Measurements from ENCODE around the gene HES6.

Gene HES6

DNA sequence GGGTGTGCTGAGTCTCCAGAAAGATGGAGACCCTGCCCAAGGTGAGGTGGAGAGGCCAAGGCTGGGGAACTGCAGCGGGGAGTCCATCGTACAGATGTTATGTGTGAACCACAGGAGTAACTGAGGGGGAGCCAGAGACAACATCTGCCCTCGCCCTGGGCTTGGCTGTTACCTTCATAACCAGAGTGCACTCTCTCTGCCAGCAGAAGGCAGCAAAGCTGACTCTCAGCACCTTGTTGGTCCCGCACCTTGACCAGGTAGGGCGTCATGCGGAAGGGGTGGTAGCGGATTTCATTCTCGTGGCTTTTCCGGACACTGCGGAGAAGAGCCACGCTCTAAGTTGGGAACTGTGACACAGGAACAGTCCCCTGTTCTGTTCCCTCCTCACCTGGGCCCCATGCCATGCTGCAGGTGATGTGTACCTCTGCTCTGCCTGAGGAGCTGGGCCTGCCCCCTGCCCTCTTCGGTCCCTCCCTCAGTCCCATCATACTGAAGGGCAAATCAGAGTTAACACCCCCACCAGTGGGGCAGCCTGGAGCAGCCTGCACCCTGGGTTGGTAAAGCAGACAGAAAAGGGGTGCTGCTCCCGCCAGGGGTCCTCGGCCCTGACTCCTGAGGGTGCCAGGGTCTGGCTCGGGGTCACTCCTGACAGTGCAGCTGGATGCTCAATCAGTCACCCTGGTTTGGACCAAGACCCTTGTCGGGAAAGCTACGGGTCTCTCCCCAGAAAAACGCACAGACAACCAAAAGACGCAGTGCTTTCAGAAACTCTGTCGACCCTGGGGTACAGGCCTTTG lies 28.2 kb upstream of the HES6 start:
- H3K27me3 ChIP-seq (ENCODE audit: insufficient read depth, poor library complexity, severe bottlenecking): no peaks in the 10 kb centered on the region
- H3K4me3 ChIP-seq (ENCODE audit: severe bottlenecking): no peak overlapping the region
- H3K9me3 ChIP-seq (ENCODE audit: severe bottlenecking): no peaks in the 10 kb centered on the region
- no peak for DNase-seq (ENCODE audit: low spot score)
- TF ChIP-seq, protein P1, sequence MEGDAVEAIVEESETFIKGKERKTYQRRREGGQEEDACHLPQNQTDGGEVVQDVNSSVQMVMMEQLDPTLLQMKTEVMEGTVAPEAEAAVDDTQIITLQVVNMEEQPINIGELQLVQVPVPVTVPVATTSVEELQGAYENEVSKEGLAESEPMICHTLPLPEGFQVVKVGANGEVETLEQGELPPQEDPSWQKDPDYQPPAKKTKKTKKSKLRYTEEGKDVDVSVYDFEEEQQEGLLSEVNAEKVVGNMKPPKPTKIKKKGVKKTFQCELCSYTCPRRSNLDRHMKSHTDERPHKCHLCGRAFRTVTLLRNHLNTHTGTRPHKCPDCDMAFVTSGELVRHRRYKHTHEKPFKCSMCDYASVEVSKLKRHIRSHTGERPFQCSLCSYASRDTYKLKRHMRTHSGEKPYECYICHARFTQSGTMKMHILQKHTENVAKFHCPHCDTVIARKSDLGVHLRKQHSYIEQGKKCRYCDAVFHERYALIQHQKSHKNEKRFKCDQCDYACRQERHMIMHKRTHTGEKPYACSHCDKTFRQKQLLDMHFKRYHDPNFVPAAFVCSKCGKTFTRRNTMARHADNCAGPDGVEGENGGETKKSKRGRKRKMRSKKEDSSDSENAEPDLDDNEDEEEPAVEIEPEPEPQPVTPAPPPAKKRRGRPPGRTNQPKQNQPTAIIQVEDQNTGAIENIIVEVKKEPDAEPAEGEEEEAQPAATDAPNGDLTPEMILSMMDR (IDR thresholded peaks at IDR 0.05; ENCODE audit: poor library complexity, severe bottlenecking): no peak
- peak; percentile 9; the same call in 2 of the 3 replicates for ATAC-seq (ENCODE audit: low read depth)
- H3K36me3 ChIP-seq (ENCODE audit: low read depth): peaks cover 63% of the 10 kb centered on the region
- H3K27ac ChIP-seq (ENCODE audit: poor library complexity, severe bottlenecking): peak overlapping the region; percentile 67
- peaks cover 22% of the 10 kb centered on the region for H3K4me1 ChIP-seq (ENCODE audit: insufficient read depth, poor library complexity, severe bottlenecking)

DNA sequence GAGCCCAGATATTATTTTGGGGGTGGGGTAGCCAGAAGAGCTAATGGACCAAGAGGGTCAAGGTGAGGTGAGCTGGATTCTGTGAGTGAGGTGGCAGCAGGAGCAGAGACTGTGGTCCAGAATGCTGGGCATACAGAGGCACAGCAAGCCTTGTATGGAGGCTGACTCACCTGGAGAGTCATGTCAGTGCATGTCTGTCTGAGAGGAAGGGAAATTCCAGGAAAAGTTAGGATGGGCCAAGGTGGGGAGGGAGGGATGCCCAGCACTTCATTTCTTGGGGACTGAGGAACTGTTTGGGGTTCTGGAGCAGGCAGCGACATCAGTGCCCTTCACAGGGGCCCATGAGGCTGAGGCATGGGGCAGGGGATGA lies 27.5 kb upstream of the HES6 start:
- Histone ChIP-seq H3K27ac (ENCODE audit: poor library complexity, severe bottlenecking) (peak overlapping the region; percentile 67), H3K4me1 (ENCODE audit: insufficient read depth, poor library complexity, severe bottlenecking) (peaks cover 22% of the 10 kb centered on the region), H3K27me3 (ENCODE audit: insufficient read depth, poor library complexity, severe bottlenecking) (no peaks in the 10 kb centered on the region), H3K36me3 (ENCODE audit: low read depth) (peaks cover 57% of the 10 kb centered on the region), H3K4me3 (ENCODE audit: severe bottlenecking) (no peak overlapping the region), H3K9me3 (ENCODE audit: severe bottlenecking) (no peaks in the 10 kb centered on the region)
- TF ChIP-seq, protein P1 (IDR thresholded peaks at IDR 0.05; ENCODE audit: poor library complexity, severe bottlenecking): no peak
- DNase-seq (ENCODE audit: low spot score) (no peak), ATAC-seq (ENCODE audit: low read depth) (peak; percentile 95)

DNA sequence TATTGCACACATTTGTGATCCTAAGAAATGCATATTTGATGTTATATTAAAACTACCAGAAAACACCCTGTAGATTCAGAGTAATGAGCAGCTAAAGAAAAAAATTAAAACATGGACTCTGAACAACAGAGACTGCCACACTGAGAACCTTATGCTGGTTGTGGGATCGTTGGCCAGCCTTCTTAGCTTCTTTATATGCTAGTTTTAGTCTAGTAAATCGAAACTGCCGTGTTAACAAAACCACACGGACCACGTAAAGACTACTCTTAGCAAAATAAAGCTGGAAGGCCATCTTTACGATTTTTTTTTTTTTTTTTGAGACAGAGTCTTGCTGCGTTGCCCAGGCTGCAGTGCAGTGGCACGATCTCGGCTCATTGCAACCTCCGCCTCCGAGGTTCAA lies 25.8 kb upstream of the HES6 start:
- DNase-seq (ENCODE audit: low spot score): no peak
- H3K4me3 ChIP-seq (ENCODE audit: severe bottlenecking): no peak overlapping the region
- no peaks in the 10 kb centered on the region for H3K27me3 ChIP-seq (ENCODE audit: insufficient read depth, poor library complexity, severe bottlenecking)
- H3K27ac ChIP-seq (ENCODE audit: poor library complexity, severe bottlenecking): no peak overlapping the region
- TF ChIP-seq, protein P1 (IDR thresholded peaks at IDR 0.05; ENCODE audit: poor library complexity, severe bottlenecking): no peak
- peaks cover 57% of the 10 kb centered on the region for H3K36me3 ChIP-seq (ENCODE audit: low read depth)
- H3K4me1 ChIP-seq (ENCODE audit: insufficient read depth, poor library complexity, severe bottlenecking): peaks cover 22% of the 10 kb centered on the region
- no peaks in the 10 kb centered on the region for H3K9me3 ChIP-seq (ENCODE audit: severe bottlenecking)
- ATAC-seq (ENCODE audit: low read depth): no peak

DNA sequence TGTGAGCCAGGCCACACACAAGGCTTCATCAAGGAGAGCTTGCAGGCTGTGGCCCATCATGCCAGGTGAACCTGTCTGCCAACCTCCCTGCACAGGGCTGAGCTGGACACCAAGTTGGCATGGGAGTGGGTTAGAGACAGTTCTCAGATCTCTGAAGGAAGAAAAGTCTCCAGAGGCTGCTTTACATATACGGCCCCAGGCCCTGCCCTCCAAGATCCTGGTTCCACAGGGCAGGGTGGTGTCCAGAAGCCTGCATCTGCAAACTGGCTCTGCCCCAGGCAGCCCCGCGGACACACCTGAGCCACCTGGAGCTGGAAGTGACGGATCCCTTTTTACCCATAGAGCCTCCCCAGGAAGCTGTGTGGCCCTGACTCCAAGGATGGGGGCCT lies 24.2 kb upstream of the HES6 start:
- DNase-seq (ENCODE audit: low spot score): no peak
- no peak overlapping the region for H3K27ac ChIP-seq (ENCODE audit: poor library complexity, severe bottlenecking)
- no peak overlapping the region for H3K4me3 ChIP-seq (ENCODE audit: severe bottlenecking)
- TF ChIP-seq, protein P1 (IDR thresholded peaks at IDR 0.05; ENCODE audit: poor library complexity, severe bottlenecking): no peak
- no peaks in the 10 kb centered on the region for H3K9me3 ChIP-seq (ENCODE audit: severe bottlenecking)
- H3K27me3 ChIP-seq (ENCODE audit: insufficient read depth, poor library complexity, severe bottlenecking): no peaks in the 10 kb centered on the region
- H3K4me1 ChIP-seq (ENCODE audit: insufficient read depth, poor library complexity, severe bottlenecking): peaks cover 18% of the 10 kb centered on the region
- no peak for ATAC-seq (ENCODE audit: low read depth)
- peaks cover 63% of the 10 kb centered on the region for H3K36me3 ChIP-seq (ENCODE audit: low read depth)

Measured in RWPE2 (cell line).